Activated CD8-positive, alpha-beta memory T cell treated with anti-CD3 and anti-CD28 coated beads, Interleukin-2, amount 50 U/mL, for 24 hours (primary cell): ENCODE data around the gene CEACAM5.

Experiments
- DNase-seq: peaks from one replicate; pipeline ENCODE4 v3.0.0-alpha.2; 2020; ENCODE audit errors: extremely low read depth

CEACAM5 gene

GRCh38 chr19:41708481-41708880 is at the start of gene CEACAM5:
Gene CEACAM5, plus strand, starts transcription at chr19:41708626. Its CDS starts 106 bp downstream, at chr19:41708732.
- DNase-seq: no peak

- no peak for DNase-seq
Observed at GRCh38 chr19:41666075-41666474, 42.4 kb upstream of the CEACAM5 start.

DNA sequence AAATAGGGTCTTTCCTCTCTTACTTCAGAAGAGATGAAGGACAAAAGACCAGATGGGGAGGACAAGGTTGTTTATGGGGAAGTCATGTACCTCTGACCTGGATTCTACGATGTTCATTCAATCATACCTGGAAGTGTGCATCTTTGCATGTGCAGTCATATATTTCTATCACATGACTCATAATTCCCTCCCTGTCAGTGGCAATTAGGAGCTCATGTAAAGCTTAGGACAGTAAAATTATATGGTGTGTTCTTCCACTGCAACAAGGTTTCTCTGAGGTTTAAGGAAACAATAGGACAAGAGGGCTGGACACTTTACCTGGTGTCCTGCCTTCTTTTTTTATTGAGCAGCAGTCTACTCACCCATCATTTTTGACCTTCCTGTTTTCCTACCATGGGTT is 40.1 kb upstream of the CEACAM5 start:
- no peak for DNase-seq

- no peak for DNase-seq
Observed at GRCh38 chr19:41670755-41671154, 37.7 kb upstream of the CEACAM5 start.

DNA sequence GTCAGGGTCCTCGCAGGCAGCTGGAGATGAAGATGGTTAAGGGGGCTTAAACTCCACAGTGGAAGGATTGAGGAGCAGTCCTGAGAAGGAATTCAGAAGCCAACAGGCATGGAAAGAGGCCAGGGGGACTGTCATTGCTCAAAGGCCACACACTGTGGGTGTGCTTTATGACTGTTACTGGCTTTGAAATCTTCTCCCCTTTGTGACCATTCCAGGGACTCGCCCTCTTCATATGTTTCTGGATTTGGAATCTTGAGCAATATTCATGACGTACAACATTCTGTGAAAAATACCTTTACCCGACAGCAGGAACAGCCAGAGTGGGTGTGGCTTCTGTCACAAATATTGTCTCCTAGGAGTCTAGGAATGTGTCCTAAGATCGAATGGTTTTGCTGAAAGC is 36.9 kb upstream of the CEACAM5 start:
- DNase-seq: no peak

- DNase-seq: no peak
Observed at GRCh38 chr19:41682437-41682836, 26.0 kb upstream of the CEACAM5 start.

GRCh38 chr19:41687419-41687818 is 21.0 kb upstream of the CEACAM5 start:
- no peak for DNase-seq

GRCh38 chr19:41688098-41688497 is 20.3 kb upstream of the CEACAM5 start, which contains the start of gene CEACAM7:
Gene CEACAM7, minus strand, starts transcription at chr19:41688270. Its CDS starts 105 bp downstream, at chr19:41688165.
- no peak for DNase-seq

- DNase-seq: no peak
Observed at GRCh38 chr19:41688687-41689086, 19.7 kb upstream of the CEACAM5 start.

DNA sequence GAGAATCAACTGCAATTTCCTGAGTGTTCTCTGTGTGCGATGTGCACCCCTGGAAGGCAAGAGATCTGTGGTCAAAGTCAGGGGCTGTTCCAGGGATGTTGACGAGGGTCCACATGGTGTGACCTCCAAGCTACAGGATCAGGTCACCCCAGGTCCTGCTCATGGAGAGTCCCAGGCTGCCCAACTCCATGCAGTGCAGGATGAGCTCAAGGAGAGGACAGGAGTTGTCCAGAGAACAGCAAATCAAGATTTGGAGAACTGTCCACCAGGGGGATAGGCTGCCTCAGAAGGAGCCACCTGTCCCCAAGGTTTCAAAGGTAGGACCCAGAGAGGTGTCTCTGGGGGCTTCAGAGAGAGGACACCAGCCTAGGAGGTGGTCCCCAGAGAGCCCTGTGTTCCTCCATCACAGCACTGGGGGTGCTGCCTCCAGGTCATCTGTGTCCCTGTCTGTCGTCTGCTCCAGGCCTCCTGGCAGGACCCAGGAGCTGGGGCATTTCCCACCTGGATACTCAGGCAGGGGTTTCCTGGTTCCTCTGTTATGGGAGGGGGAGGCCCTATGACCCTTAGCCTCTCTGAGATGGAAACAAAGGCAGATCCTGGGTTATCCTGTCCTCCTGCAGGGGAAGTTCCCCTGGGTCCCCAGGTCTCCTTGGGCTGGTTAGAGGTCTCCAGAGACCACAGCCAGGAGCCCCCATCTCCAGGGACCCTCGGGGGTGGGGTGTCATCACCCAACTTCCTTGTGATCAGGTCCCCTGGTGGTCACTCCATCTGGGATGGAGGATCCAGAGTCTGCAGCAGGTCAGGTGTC is 18.2 kb upstream of the CEACAM5 start:
- DNase-seq: no peak

DNA sequence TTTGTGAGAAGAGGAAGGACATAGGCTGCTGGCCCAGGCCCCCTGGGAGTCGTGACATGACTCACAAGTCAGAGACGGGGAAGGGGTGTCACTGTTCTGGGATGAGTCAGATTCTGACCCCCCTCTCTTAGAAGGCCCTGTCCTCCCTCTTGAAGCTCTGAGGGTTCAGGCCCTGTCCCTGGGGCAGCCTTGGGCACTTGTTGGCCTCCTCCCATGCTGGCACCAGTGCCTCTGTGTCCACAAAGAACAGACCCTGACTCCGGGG is 17.7 kb upstream of the CEACAM5 start:
- DNase-seq: no peak

DNA sequence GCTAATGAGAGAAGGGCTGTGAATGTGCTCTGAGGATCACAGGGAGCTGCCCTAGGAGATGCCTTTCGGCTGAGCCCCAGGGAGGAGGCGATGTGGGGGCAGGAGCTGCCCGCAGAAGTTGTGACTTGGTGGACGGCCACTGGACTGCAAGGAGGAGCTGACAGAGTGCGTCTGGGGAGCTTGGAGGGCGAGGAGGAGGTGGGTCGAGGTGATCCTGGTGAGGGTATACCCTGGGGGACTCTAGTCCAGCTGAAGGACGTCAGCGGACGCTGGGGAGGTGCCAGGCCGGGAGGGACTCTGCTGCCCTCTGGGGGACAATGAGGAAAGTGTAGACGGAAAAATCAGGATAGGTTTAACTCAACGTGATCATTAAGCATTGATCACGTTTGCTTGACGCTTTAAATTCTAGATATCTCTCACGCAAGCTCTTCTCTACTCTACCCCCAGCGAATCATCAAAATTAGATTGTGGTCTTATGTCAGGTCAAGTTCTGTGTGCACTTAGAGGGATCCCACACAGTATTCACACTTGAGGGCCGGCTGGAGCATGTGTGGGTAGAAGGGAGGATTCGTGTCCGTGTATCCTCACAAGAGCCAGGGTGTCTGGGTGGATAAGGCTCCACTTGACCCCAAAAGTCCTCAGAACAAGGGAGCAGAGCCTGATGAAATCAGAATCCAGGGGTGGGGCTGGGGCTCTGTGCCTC is 17.0 kb upstream of the CEACAM5 start:
- DNase-seq: no peak

GRCh38 chr19:41694196-41694595 is 14.2 kb upstream of the CEACAM5 start:
- DNase-seq: no peak

- DNase-seq: no peak
Observed at GRCh38 chr19:41694831-41695635, 13.4 kb upstream of the CEACAM5 start.

GRCh38 chr19:41695745-41696144 is 12.7 kb upstream of the CEACAM5 start:
- no peak for DNase-seq

DNA sequence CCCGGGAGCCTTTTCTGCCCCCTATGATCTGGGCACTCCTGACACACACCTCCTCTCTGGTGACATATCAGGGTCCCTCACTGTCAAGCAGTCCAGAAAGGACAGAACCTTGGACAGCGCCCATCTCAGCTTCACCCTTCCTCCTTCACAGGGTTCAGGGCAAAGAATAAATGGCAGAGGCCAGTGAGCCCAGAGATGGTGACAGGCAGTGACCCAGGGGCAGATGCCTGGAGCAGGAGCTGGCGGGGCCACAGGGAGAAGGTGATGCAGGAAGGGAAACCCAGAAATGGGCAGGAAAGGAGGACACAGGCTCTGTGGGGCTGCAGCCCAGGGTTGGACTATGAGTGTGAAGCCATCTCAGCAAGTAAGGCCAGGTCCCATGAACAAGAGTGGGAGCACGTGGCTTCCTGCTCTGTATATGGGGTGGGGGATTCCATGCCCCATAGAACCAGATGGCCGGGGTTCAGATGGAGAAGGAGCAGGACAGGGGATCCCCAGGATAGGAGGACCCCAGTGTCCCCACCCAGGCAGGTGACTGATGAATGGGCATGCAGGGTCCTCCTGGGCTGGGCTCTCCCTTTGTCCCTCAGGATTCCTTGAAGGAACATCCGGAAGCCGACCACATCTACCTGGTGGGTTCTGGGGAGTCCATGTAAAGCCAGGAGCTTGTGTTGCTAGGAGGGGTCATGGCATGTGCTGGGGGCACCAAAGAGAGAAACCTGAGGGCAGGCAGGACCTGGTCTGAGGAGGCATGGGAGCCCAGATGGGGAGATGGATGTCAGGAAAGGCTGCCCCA is 11.8 kb upstream of the CEACAM5 start:
- DNase-seq: no peak

GRCh38 chr19:41697198-41697855 is 11.1 kb upstream of the CEACAM5 start:
- DNase-seq: no peak

DNA sequence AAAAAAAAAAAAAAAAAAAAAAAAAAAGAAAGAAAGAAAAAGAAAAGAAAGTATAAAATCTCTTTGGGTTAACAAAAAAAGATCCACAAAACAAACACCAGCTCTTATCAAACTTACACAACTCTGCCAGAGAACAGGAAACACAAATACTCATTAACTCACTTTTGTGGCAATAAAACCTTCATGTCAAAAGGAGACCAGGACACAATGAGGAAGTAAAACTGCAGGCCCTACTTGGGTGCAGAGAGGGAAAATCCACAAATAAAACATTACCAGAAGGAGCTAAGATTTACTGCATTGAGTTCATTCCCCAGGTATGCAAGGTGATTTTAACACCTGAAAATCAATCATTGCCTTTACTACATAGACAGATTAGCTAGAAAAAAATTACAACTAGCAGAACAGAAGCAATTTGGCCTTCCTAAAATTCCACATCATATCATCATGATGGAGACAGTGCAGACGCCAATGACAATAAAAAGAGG is 9.6 kb upstream of the CEACAM5 start:
- no peak for DNase-seq

- DNase-seq: no peak
Observed at GRCh38 chr19:41699231-41699967, 9.0 kb upstream of the CEACAM5 start.

DNA sequence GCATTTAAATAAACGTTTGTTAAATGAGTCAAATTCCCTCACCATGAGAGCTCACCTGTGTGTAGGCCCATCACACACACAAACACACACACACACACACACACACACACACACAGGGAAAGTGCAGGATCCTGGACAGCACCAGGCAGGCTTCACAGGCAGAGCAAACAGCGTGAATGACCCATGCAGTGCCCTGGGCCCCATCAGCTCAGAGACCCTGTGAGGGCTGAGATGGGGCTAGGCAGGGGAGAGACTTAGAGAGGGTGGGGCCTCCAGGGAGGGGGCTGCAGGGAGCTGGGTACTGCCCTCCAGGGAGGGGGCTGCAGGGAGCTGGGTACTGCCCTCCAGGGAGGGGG is 8.5 kb upstream of the CEACAM5 start:
- no peak for DNase-seq
